Measurements from ENCODE around the gene EPM2AIP1.

GRCh38 chr3:36972163-36972562, 20.8 kb downstream of the EPM2AIP1 start:
- TF ChIP-seq CTCF (IDR thresholded peaks at IDR 0.05) = no peak
- no peak for TF ChIP-seq POLR2A (IDR thresholded peaks at IDR 0.05)
